COLO668 (cell line): Measurements from ENCODE around the gene ALOX15.
"Not testable (repeated sequence)": the region's sequence is repeated elsewhere in the genome, so short reads cannot be mapped to it uniquely, and the experiment has no call there.

Source experiments
- DNase-seq: peaks from one replicate; lab custom pipeline; 2025; ENCODE audit not compliant: unreplicated experiment; lab: John Stamatoyannopoulos, UW

Gene ALOX15

GRCh38 chr17:4652997-4653396 lies 11.5 kb upstream of the ALOX15 start:
- no peak for DNase-seq

- DNase-seq: peak; percentile 73
Measured at GRCh38 chr17:4648741-4649140, 7.3 kb upstream of the ALOX15 start.

GRCh38 chr17:4645642-4646041 lies 4.2 kb upstream of the ALOX15 start:
- no peak for DNase-seq

GRCh38 chr17:4643676-4644075 lies 2.2 kb upstream of the ALOX15 start:
- DNase-seq: no peak

- no peak for DNase-seq
Measured at GRCh38 chr17:4642286-4642685, 808 bp upstream of the ALOX15 start.

GRCh38 chr17:4640569-4641188 lies 799 bp downstream of the ALOX15 start:
- DNase-seq: not testable (repeated sequence)

GRCh38 chr17:4639301-4640059 lies 2.0 kb downstream of the ALOX15 start:
- peak; percentile 27 for DNase-seq

GRCh38 chr17:4638766-4639165 lies 2.7 kb downstream of the ALOX15 start:
- DNase-seq: not testable (repeated sequence)

GRCh38 chr17:4636474-4637100 lies 4.9 kb downstream of the ALOX15 start:
- no peak for DNase-seq

- DNase-seq: no peak
Measured at GRCh38 chr17:4635823-4636375, 5.6 kb downstream of the ALOX15 start.

GRCh38 chr17:4634976-4635375 lies 6.5 kb downstream of the ALOX15 start:
- DNase-seq: no peak

GRCh38 chr17:4633643-4634042 lies 7.8 kb downstream of the ALOX15 start:
- no peak for DNase-seq

- no peak for DNase-seq
Measured at GRCh38 chr17:4632581-4632920, 8.9 kb downstream of the ALOX15 start.

- no peak for DNase-seq
Measured at GRCh38 chr17:4631836-4632580, 9.5 kb downstream of the ALOX15 start.

- DNase-seq: no peak
Measured at GRCh38 chr17:4631431-4631830, 10.0 kb downstream of the ALOX15 start.

GRCh38 chr17:4626734-4627256 lies 14.7 kb downstream of the ALOX15 start:
- DNase-seq: no peak

- DNase-seq: peak; percentile 14
Measured at GRCh38 chr17:4625181-4625617, 16.3 kb downstream of the ALOX15 start.

GRCh38 chr17:4624451-4624911 lies 17.0 kb downstream of the ALOX15 start:
- DNase-seq: not testable (repeated sequence)

GRCh38 chr17:4623249-4623648 lies 18.2 kb downstream of the ALOX15 start:
- DNase-seq: no peak

- DNase-seq: no peak
Measured at GRCh38 chr17:4622375-4622774, 19.1 kb downstream of the ALOX15 start.
